Calu3 (cell line): ENCODE measurements around the gene MFAP3. TPM values are rescaled to one million over a fixed set of nuclear protein-coding genes. Genes with fewer than 3 reads are reported as not detected.

Experiments
- BruUV-seq: library from RNA; stranded (reverse); fragments of 400-500 nt; replicated peaks from 2 replicates; lab custom pipeline; 2021; lab: Mats Ljungman, UMichigan
- CTCF ChIA-PET: fragments of 300-600 bp; sonication (Branson Sonifier 250); formaldehyde crosslinking; loops from one replicate; lab custom pipeline; 2022; ENCODE audit warnings: antibody characterized with exemption; lab: Charles Lee
- DNase-seq: peaks from one replicate; pipeline ENCODE4 v3.0.0; 2022
- H3K27ac Mint-ChIP-seq: one replicate; pipeline ENCODE4 v1.8.0; 2022; ENCODE audit warnings: mixed read lengths; ENCODE audit not compliant: unreplicated experiment
- H3K27me3 Mint-ChIP-seq: one replicate; pipeline ENCODE4 v1.8.0; 2022; ENCODE audit warnings: mixed read lengths; ENCODE audit not compliant: unreplicated experiment
- H3K36me3 Mint-ChIP-seq: one replicate; pipeline ENCODE4 v1.8.0; 2022; ENCODE audit warnings: mild to moderate bottlenecking, moderate library complexity, mixed read lengths; ENCODE audit not compliant: insufficient read depth, unreplicated experiment
- H3K4me1 Mint-ChIP-seq: one replicate; pipeline ENCODE4 v1.8.0; 2022; ENCODE audit warnings: mild to moderate bottlenecking, low read depth, mixed read lengths; ENCODE audit not compliant: unreplicated experiment
- H3K4me3 Mint-ChIP-seq: one replicate; pipeline ENCODE4 v1.8.0; 2022; ENCODE audit warnings: mild to moderate bottlenecking, low read depth, moderate library complexity, mixed read lengths; ENCODE audit not compliant: unreplicated experiment
- H3K9me3 Mint-ChIP-seq: one replicate; pipeline ENCODE4 v1.8.0; 2022; ENCODE audit warnings: low read depth, mixed read lengths; ENCODE audit not compliant: unreplicated experiment
- CTCF ChIP-seq: fragments of 200-600 bp; IDR thresholded peaks from one replicate; pipeline ENCODE4 v1.8.0; 2022; ENCODE audit warnings: antibody characterized with exemption; ENCODE audit not compliant: unreplicated experiment
- intact Hi-C: fragments of 100-400 bp; cut with micrococcal nuclease; formaldehyde crosslinking; loops from one replicate; pipeline ENCODE4 v1.10.0; 2022; ENCODE audit not compliant: unreplicated experiment
- total RNA-seq: library from RNA; stranded (reverse); gene quantifications from 2 replicates; pipeline ENCODE4 v1.2.3, GENCODE V29; 2022

MFAP3 gene
- total RNA-seq, 1 experiment from 2014 or later, result 39.3 TPM

GRCh38 chr5:153999995-154000394, 38.8 kb upstream of the MFAP3 start:
- Mint-ChIP-seq H3K4me3 (no peak overlapping the region), H3K4me1 (no peaks in the 10 kb centered on the region), H3K27ac (no peak overlapping the region), H3K36me3 (no peaks in the 10 kb centered on the region), H3K9me3 (no peaks in the 10 kb centered on the region), H3K27me3 (no peaks in the 10 kb centered on the region)
- no TSS peak for BruUV-seq
- no peak for TF ChIP-seq CTCF
- intact Hi-C loops, result no loop called here
- DNase-seq, result no peak
- CTCF ChIA-PET, result no interaction called here

- Mint-ChIP-seq H3K4me1 (no peaks in the 10 kb centered on the region), H3K9me3 (no peaks in the 10 kb centered on the region), H3K27me3 (no peaks in the 10 kb centered on the region), H3K27ac (no peak overlapping the region), H3K36me3 (no peaks in the 10 kb centered on the region), H3K4me3 (no peak overlapping the region)
- DNase-seq, result no peak
- intact Hi-C loops, result no loop called here
- no peak for TF ChIP-seq CTCF
- CTCF ChIA-PET, result no interaction called here
- no TSS peak for BruUV-seq
Observed at GRCh38 chr5:154000703-154001102, 38.1 kb upstream of the MFAP3 start.

GRCh38 chr5:154002093-154002492, 36.7 kb upstream of the MFAP3 start:
- no peaks in the 10 kb centered on the region for H3K4me1 Mint-ChIP-seq
- H3K27ac Mint-ChIP-seq, result no peak overlapping the region
- intact Hi-C loops, result no loop called here
- CTCF ChIA-PET, result no interaction called here
- H3K4me3 Mint-ChIP-seq, result no peak overlapping the region
- H3K9me3 Mint-ChIP-seq, result no peaks in the 10 kb centered on the region
- TF ChIP-seq CTCF, result no peak
- H3K27me3 Mint-ChIP-seq, result no peaks in the 10 kb centered on the region
- BruUV-seq, result no TSS peak
- DNase-seq, result no peak
- no peaks in the 10 kb centered on the region for H3K36me3 Mint-ChIP-seq

- DNase-seq, result no peak
- CTCF ChIA-PET, result no interaction called here
- BruUV-seq, result no TSS peak
- Mint-ChIP-seq H3K4me1 (no peaks in the 10 kb centered on the region), H3K9me3 (no peaks in the 10 kb centered on the region), H3K36me3 (no peaks in the 10 kb centered on the region), H3K27ac (no peak overlapping the region), H3K27me3 (no peaks in the 10 kb centered on the region), H3K4me3 (no peak overlapping the region)
- no peak for TF ChIP-seq CTCF
- intact Hi-C loops, result no loop called here
Observed at GRCh38 chr5:154002511-154003020, 36.2 kb upstream of the MFAP3 start.
